Ectodermal cell (in vitro differentiated cells): ENCODE measurements around the gene PHPT1.
"Not testable (repeated sequence)": the region's sequence is repeated elsewhere in the genome, so short reads cannot be mapped to it uniquely, and the experiment has no call there.

ENCODE experiments used
- H3K27ac ChIP-seq: 2 replicates; pipeline ENCODE4 v1.7.0; 2013; ENCODE audit warnings: mild to moderate bottlenecking, low read depth, low read length; ENCODE audit not compliant: insufficient read depth, poor library complexity, severe bottlenecking
- H3K27me3 ChIP-seq: 2 replicates; pipeline ENCODE4 v1.7.0; 2013; ENCODE audit warnings: mild to moderate bottlenecking, low read length; ENCODE audit not compliant: insufficient read depth, control insufficient read depth, poor library complexity, severe bottlenecking
- H3K36me3 ChIP-seq: one replicate; pipeline ENCODE4 v1.7.0; 2013; ENCODE audit warnings: low read length; ENCODE audit not compliant: control insufficient read depth, insufficient read depth
- H3K4me1 ChIP-seq: one replicate; pipeline ENCODE4 v1.7.0; 2013; ENCODE audit warnings: low read length; ENCODE audit not compliant: control insufficient read depth, insufficient read depth
- H3K4me3 ChIP-seq: 2 replicates; pipeline ENCODE4 v1.7.0; 2013; ENCODE audit warnings: low read depth, low read length, control low read depth; ENCODE audit not compliant: insufficient read depth
- H3K9me3 ChIP-seq: 2 replicates; pipeline ENCODE4 v1.7.0; 2013; ENCODE audit warnings: mild to moderate bottlenecking, low read length, moderate library complexity; ENCODE audit not compliant: control insufficient read depth
- WGBS, 2 experiments: methylation state at CpG; one replicate each; pipeline ENCODE4 v1.1.7; 2013; ENCODE audit warnings: missing lambda C conversion rate in 2 of 2; 5-methylcytosine and 5-hydroxymethylcytosine counted together

Gene PHPT1

GRCh38 chr9:136837856-136838277 is 11.3 kb upstream of the PHPT1 start:
- WGBS, 2 experiments, result 95 to 96% methylated on average over 15 of the region's 15 CpGs
- H3K36me3 ChIP-seq, result not testable (repeated sequence)

GRCh38 chr9:136838314-136839228 is 10.6 kb upstream of the PHPT1 start:
- Histone ChIP-seq H3K4me3 (no peak overlapping the region), H3K27me3 (no peaks in the 10 kb centered on the region), H3K27ac (no peak overlapping the region), H3K36me3 (peaks cover 9% of the 10 kb centered on the region), H3K4me1 (peaks cover 41% of the 10 kb centered on the region), H3K9me3 (no peaks in the 10 kb centered on the region)
- WGBS, 2 experiments, result 93% methylated on average over 29 of the region's 29 CpGs

More at GRCh38 chr9:136837856-136838277, 11.3 kb upstream of the PHPT1 start:
- not testable (repeated sequence) for H3K4me3 ChIP-seq, H3K27ac ChIP-seq, H3K9me3 ChIP-seq, H3K27me3 ChIP-seq
- H3K4me1 ChIP-seq, result peaks cover 38% of the 10 kb centered on the region

GRCh38 chr9:136839229-136840139 is 9.7 kb upstream of the PHPT1 start:
- Histone ChIP-seq H3K4me3 (no peak overlapping the region), H3K27ac (no peak overlapping the region), H3K9me3 (no peaks in the 10 kb centered on the region), H3K36me3 (peaks cover 9% of the 10 kb centered on the region), H3K4me1 (peaks cover 41% of the 10 kb centered on the region), H3K27me3 (peaks cover 7% of the 10 kb centered on the region)
- WGBS, 2 experiments, result 90 to 92% methylated on average over 36 of the region's 36 CpGs

DNA sequence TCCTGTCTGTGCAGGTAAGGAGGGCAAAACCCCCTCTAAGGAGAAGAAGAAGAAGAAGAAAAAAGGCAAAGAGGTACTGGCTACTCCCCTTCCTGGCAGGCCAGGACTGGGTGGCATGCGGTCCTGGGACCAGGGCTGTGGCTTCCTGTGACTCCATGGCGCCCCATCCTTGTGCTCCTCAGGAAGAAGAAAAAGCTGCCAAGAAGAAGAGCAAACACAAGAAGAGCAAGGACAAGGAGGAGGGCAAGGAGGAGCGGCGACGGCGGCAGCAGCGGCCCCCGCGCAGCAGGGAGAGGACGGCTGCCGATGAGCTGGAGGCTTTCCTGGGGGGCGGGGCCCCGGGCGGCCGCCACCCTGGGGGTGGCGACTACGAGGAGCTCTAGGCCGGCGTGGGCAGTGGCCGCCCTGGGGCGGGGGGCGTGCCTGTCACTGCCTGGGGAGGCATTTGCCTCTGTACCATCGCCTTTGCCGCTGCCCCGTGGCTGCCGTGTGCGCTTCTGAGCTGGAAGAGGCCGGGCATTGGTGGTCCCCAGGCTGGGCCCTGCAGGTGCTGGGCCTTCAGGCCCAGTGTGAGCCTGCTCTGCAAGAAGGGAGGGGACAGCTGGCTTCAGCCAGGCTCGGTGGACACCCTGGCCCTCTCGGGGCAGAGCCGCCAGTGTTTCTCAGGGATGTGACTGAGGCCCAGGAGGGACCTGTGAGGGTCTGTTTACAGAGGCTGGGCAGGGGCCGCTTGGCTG is 8.9 kb upstream of the PHPT1 start:
- Histone ChIP-seq H3K36me3 (peaks cover 9% of the 10 kb centered on the region), H3K4me1 (peaks cover 41% of the 10 kb centered on the region), H3K27ac (peak overlapping the region; percentile 50), H3K27me3 (peaks cover 13% of the 10 kb centered on the region), H3K4me3 (no peak overlapping the region), H3K9me3 (no peaks in the 10 kb centered on the region)
- 72 to 76% methylated on average over 32 of the region's 32 CpGs for WGBS, 2 experiments

DNA sequence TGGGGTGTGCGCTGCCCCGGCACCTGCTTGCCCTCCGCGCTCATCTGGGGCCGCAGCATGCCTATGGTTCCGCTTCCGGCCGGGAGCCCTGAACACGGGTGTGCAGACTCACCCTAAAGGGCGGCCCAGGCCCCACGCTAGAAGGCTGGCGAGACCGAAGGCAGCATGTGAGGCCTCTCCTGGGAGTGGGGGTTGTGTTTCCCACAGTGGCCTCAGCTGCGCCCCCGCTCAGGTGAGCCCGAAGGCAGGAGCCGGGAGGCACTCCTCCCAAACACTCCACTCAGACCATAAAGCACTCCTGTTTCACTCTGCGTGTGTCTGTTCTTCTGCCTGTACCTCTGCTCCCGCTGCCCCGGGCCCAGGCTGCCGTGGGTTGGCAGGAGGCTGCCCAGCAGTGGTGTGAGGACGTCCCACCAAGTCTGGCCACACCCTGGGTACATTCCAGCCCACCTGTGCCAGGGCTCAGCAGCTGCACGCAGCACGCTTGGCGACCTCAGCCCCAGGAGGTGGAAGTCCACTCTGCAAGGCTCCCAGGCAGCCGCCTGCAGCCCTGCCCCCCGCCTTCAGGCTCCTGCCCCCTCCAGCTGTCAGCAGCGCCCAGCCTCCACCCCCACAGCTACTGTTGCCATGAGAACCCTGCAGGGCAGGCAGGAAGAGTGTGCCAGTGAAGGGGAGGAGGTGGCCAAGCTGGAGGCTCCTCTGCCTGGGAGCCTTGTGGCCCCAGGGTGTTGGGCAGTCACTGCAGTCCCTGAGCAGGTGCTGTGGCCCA is 8.1 kb upstream of the PHPT1 start:
- peaks cover 3% of the 10 kb centered on the region for H3K36me3 ChIP-seq
- 70 to 71% methylated on average over 28 of the region's 28 CpGs for WGBS, 2 experiments
- H3K4me3 ChIP-seq, result no peak overlapping the region
- H3K9me3 ChIP-seq, result no peaks in the 10 kb centered on the region
- H3K4me1 ChIP-seq, result peaks cover 41% of the 10 kb centered on the region
- H3K27ac ChIP-seq, result peak overlapping the region; percentile 50
- peaks cover 20% of the 10 kb centered on the region for H3K27me3 ChIP-seq

- 54 to 59% methylated on average over 16 of the region's 16 CpGs for WGBS, 2 experiments
- H3K27me3 ChIP-seq, result peaks cover 26% of the 10 kb centered on the region
Observed at GRCh38 chr9:136841646-136842379, 7.4 kb upstream of the PHPT1 start.

DNA sequence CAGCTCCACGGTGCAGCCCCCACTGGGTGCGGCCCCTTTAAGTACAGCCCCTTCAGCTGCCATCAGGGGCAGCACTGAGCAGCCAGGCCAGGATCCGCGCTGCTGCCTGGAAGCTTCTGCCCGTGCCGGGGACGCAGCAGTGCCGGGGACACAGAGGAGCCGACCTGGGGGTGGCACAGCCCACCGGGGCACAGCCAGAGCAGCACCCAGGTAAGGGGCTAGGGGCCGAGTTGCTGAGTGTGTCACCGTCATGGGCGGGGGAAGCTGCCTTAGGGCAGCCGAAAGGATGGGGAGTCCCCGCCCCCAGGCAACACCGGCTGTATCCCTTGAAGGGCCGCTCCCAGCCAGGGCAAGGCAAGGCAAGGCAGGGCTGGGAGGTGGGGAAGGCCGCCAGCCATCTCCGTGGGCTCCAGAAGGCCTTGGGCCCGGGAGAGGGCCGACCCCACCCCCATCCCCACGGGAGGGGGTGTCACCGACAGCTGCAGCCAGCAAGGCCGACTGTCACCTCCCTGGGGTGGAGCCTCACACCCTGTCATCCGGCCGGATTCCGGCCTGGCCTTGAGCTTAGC is 6.7 kb upstream of the PHPT1 start, which contains the start of gene AJM1:
AJM1 (plus strand) TSS at position 99 of the 569 bp plus-strand sequence. CDS start 1,937 bp downstream, outside the sequence.
- WGBS, 2 experiments, result 6 to 8% methylated on average over 21 to 24 of the region's 27 CpGs
- H3K36me3 ChIP-seq, H3K9me3 ChIP-seq: not testable (repeated sequence)
- peaks cover 29% of the 10 kb centered on the region for H3K27me3 ChIP-seq
- peaks cover 41% of the 10 kb centered on the region for H3K4me1 ChIP-seq
- H3K4me3 ChIP-seq, result peak within 1 kb of the TSS; percentile 16
- peak within 1 kb of the TSS; percentile 50 for H3K27ac ChIP-seq

More at GRCh38 chr9:136841646-136842379, 7.4 kb upstream of the PHPT1 start:
- H3K4me1 ChIP-seq, result peaks cover 41% of the 10 kb centered on the region
- H3K9me3 ChIP-seq, H3K36me3 ChIP-seq, H3K4me3 ChIP-seq: not testable (repeated sequence)
- peak overlapping the region; percentile 50 for H3K27ac ChIP-seq

GRCh38 chr9:136843159-136843800 is 5.9 kb upstream of the PHPT1 start:
- H3K27ac ChIP-seq, H3K36me3 ChIP-seq, H3K4me3 ChIP-seq, H3K9me3 ChIP-seq: not testable (repeated sequence)
- Histone ChIP-seq H3K27me3 (peaks cover 29% of the 10 kb centered on the region), H3K4me1 (peaks cover 41% of the 10 kb centered on the region)
- 65 to 77% methylated on average over 21 of the region's 21 CpGs for WGBS, 2 experiments
